HL-60 (cell line): ENCODE measurements around the gene GNG2.
"Not testable (repeated sequence)": the region's sequence is repeated elsewhere in the genome, so short reads cannot be mapped to it uniquely, and the experiment has no call there.

ENCODE experiments used
- DNase-seq, 2 experiments: peaks; one replicate each; pipeline ENCODE4 v3.0.0-alpha.2; 2010 to 2020; ENCODE audit warnings: low read depth in 1 of 2, low spot score in 1 of 2
- H3K27ac ChIP-seq: fragments of 250-450 bp; sonication (Bioruptor Pico); replicated peaks from 2 replicates; pipeline ENCODE4 v1.5.1; 2020; ENCODE audit warnings: mild to moderate bottlenecking, moderate library complexity
- H3K27me3 ChIP-seq: fragments of 250-450 bp; sonication (Bioruptor Pico); 2 replicates; pipeline ENCODE4 v1.5.1; 2021; ENCODE audit warnings: mild to moderate bottlenecking, moderate library complexity; ENCODE audit not compliant: insufficient read depth, poor library complexity, severe bottlenecking
- H3K4me3 ChIP-seq: replicated peaks from 2 replicates; pipeline ENCODE4 v1.5.1; 2011; ENCODE audit warnings: mild to moderate bottlenecking, control low read depth, low read length; ENCODE audit not compliant: insufficient read depth
- GABPA ChIP-seq: IDR thresholded peaks from 2 replicates; pipeline ENCODE4 v1.6.1; 2012; ENCODE audit warnings: low read depth
- POLR2AphosphoS5 ChIP-seq: IDR thresholded peaks from 2 replicates; pipeline ENCODE4 v1.6.1; 2012; ENCODE audit warnings: low read depth
- REST ChIP-seq: IDR thresholded peaks from 2 replicates; pipeline ENCODE4 v1.6.1; 2012; ENCODE audit warnings: low read depth; ENCODE audit not compliant: insufficient replicate concordance
- SPI1 ChIP-seq: IDR thresholded peaks from 2 replicates; pipeline ENCODE4 v1.6.1; 2012; ENCODE audit warnings: low read depth, mild to moderate bottlenecking, borderline replicate concordance
- TF ChIP-seq, protein P1 (sequence below): IDR thresholded peaks from one replicate; pipeline ENCODE4 v1.5.1; 2011; ENCODE audit warnings: low read length, control low read depth, inconsistent platforms; ENCODE audit not compliant: insufficient read depth

The GNG2 gene

GRCh38 chr14:51901475-51902024 is 41.1 kb downstream of the GNG2 start:
- no peak for TF ChIP-seq SPI1
- TF ChIP-seq, protein P1, sequence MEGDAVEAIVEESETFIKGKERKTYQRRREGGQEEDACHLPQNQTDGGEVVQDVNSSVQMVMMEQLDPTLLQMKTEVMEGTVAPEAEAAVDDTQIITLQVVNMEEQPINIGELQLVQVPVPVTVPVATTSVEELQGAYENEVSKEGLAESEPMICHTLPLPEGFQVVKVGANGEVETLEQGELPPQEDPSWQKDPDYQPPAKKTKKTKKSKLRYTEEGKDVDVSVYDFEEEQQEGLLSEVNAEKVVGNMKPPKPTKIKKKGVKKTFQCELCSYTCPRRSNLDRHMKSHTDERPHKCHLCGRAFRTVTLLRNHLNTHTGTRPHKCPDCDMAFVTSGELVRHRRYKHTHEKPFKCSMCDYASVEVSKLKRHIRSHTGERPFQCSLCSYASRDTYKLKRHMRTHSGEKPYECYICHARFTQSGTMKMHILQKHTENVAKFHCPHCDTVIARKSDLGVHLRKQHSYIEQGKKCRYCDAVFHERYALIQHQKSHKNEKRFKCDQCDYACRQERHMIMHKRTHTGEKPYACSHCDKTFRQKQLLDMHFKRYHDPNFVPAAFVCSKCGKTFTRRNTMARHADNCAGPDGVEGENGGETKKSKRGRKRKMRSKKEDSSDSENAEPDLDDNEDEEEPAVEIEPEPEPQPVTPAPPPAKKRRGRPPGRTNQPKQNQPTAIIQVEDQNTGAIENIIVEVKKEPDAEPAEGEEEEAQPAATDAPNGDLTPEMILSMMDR: no peak
- no peak for TF ChIP-seq POLR2AphosphoS5
- TF ChIP-seq GABPA: no peak
- no peak for TF ChIP-seq REST
- no peak overlapping the region for H3K4me3 ChIP-seq
- no peak for DNase-seq
- H3K27me3 ChIP-seq: no peaks in the 10 kb centered on the region
- H3K27ac ChIP-seq: no peak overlapping the region

GRCh38 chr14:51905656-51906121 is 45.3 kb downstream of the GNG2 start:
- H3K27me3 ChIP-seq, H3K27ac ChIP-seq, H3K4me3 ChIP-seq: not testable (repeated sequence)
- peak; percentile 6 to 29 for DNase-seq

DNA sequence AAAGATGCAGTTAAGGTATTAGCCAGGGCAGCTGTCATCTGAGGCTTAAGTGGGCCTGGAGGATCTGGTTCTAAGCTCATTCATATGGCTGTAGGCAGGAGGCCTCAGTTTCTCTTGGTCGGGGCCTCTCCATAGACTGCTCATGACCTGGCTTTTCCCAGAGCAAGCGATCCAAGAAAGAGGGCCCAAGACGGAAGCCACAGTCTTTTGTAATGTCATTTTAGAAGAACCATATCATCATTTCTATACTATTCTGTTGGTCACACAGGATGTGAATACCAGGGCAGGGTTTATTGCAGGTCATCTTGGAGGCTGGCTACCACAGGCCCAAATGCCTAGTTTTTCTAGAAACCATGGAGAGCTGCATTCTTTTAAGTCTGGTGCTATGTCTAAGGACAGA is 47.7 kb downstream of the GNG2 start:
- Histone ChIP-seq H3K4me3 (no peak overlapping the region), H3K27ac (no peak overlapping the region), H3K27me3 (no peaks in the 10 kb centered on the region)
- TF ChIP-seq POLR2AphosphoS5: no peak
- TF ChIP-seq GABPA: no peak
- no peak for TF ChIP-seq REST
- TF ChIP-seq, protein P1: no peak
- TF ChIP-seq SPI1: no peak
- no peak for DNase-seq

- TF ChIP-seq, protein P1: no peak
- TF ChIP-seq POLR2AphosphoS5: no peak
- H3K4me3 ChIP-seq: no peak overlapping the region
Observed at GRCh38 chr14:51912112-51912786, 51.8 kb downstream of the GNG2 start.

More at GRCh38 chr14:51912112-51912786, 51.8 kb downstream of the GNG2 start:
- Histone ChIP-seq H3K27ac (no peak overlapping the region), H3K27me3 (no peaks in the 10 kb centered on the region)
- DNase-seq: no peak
